Choroid plexus epithelial cell (primary cell): ENCODE measurements around the gene OR6B1.

ENCODE experiments used
- DNase-seq: peaks from one replicate; pipeline ENCODE4 v3.0.0-alpha.2; 2010; ENCODE audit warnings: low read depth
- H3K4me3 ChIP-seq: 2 replicates; pipeline ENCODE4 v1.5.1; 2011; ENCODE audit warnings: low read depth, mild to moderate bottlenecking, control low read depth, low read length, moderate library complexity
- CTCF ChIP-seq: conservative IDR thresholded peaks from 2 replicates; pipeline ENCODE4 v1.5.1; 2011; ENCODE audit warnings: low read depth, mild to moderate bottlenecking, control low read depth, inconsistent platforms, low read length, moderate library complexity

The OR6B1 gene

GRCh38 chr7:143967398-143967797, 32.7 kb upstream of the OR6B1 start:
- no peak overlapping the region for H3K4me3 ChIP-seq
- no peak for TF ChIP-seq CTCF
- no peak for DNase-seq

- H3K4me3 ChIP-seq, result no peak overlapping the region
- no peak for TF ChIP-seq CTCF
- no peak for DNase-seq
Measured at GRCh38 chr7:143973870-143974416, 26.2 kb upstream of the OR6B1 start.

DNA sequence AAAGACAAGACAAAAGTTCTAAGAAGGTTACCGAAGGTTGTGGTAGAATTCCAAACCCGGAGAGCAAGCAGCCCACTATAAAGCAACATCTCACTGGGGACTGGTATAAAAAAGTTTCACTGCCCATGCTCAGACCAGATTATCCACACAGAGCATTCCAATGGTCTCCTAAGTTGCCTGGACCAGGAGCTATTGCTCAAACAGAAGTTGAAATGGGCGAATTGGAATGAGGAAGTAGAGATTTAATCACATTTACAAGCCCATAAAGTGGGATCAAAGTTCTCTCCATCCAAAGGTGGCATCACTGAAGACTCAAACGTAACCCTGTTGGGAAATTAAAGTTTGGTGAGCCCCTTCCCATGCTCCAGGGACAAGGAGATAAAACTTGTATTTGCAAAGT, 25.7 kb upstream of the OR6B1 start:
- TF ChIP-seq CTCF, result no peak
- H3K4me3 ChIP-seq, result no peak overlapping the region
- DNase-seq, result no peak

- TF ChIP-seq CTCF, result peak; percentile 37
- DNase-seq, result peak; percentile 52
- no peak overlapping the region for H3K4me3 ChIP-seq
Measured at GRCh38 chr7:143975617-143976016, 24.5 kb upstream of the OR6B1 start.

DNA sequence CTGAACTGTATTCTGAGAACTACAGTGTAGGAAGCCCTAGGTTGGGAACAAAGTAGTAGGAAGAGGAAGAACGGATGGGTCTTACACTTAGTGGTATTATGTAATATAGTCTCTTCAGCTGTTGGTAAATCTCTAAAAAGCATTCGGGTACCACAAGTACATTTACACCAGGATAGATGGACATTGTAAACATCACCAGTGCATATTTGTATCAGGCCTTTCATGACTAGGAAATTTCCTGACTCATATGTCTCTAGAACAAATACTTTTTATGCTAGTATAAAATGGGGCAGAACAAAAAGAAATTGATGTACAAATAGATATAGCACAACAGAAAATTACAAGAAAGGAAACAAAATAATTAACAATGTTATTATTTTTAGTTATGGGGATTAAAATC, 21.5 kb upstream of the OR6B1 start:
- no peak overlapping the region for H3K4me3 ChIP-seq
- peak; percentile 61 for DNase-seq
- TF ChIP-seq CTCF, result no peak

DNA sequence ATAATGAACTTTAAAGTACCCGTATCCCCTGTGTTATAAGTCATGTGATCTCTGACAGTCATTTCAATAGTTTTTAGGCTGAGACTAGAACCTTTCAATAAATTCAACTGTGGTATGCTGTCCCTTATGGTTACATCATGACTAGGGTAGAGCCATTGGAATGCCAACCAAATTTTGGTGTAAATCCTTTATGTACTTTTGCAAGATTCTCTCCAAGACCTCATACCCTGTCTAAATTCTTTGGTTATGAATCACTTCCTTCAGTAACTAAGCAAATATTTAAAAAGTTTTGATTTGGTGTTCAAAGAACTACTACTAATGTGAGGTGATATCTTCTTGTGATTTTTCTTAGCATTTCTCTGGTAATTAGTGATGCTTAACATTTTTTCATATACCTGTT, 20.8 kb upstream of the OR6B1 start:
- peak; percentile 82 for DNase-seq
- H3K4me3 ChIP-seq, result no peak overlapping the region
- TF ChIP-seq CTCF, result no peak

- H3K4me3 ChIP-seq, result no peak overlapping the region
- DNase-seq, result no peak
- no peak for TF ChIP-seq CTCF
Measured at GRCh38 chr7:143979998-143980397, 20.1 kb upstream of the OR6B1 start.
